ENCODE measurements around the gene ABCB8.

- TF ChIP-seq CTCF (IDR thresholded peaks at IDR 0.05): no peak
- TF ChIP-seq POLR2A (IDR thresholded peaks at IDR 0.05): no peak
Observed at GRCh38 chr7:151009327-151010036, 18.8 kb upstream of the ABCB8 start.

All from heart left ventricle (tissue), 13 donors.